Embryonic facial prominence (tissue), 1 donor: ENCODE data around the gene TXNDC15.
"Not testable (repeated sequence)": the region's sequence is repeated elsewhere in the genome, so short reads cannot be mapped to it uniquely, and the experiment has no call there.

ENCODE experiments used
- DNase-seq: peaks from one replicate; pipeline ENCODE4 v3.0.0-alpha.2; 2016; ENCODE audit errors: extremely low spot score

The TXNDC15 gene

GRCh38 chr5:134877159-134877558 lies 3.0 kb downstream of the TXNDC15 start:
- no peak for DNase-seq

- DNase-seq: no peak
Observed at GRCh38 chr5:134878403-134878802, 4.2 kb downstream of the TXNDC15 start.

GRCh38 chr5:134879456-134879855 lies 5.3 kb downstream of the TXNDC15 start:
- DNase-seq: no peak

GRCh38 chr5:134880937-134881336 lies 6.8 kb downstream of the TXNDC15 start:
- DNase-seq: not testable (repeated sequence)

- not testable (repeated sequence) for DNase-seq
Observed at GRCh38 chr5:134881711-134882110, 7.5 kb downstream of the TXNDC15 start.

GRCh38 chr5:134887593-134888159 lies 13.5 kb downstream of the TXNDC15 start:
- DNase-seq: no peak

- no peak for DNase-seq
Observed at GRCh38 chr5:134889335-134889734, 15.2 kb downstream of the TXNDC15 start.

- no peak for DNase-seq
Observed at GRCh38 chr5:134891473-134891872, 17.3 kb downstream of the TXNDC15 start.

GRCh38 chr5:134892282-134892681 lies 18.1 kb downstream of the TXNDC15 start:
- DNase-seq: no peak

GRCh38 chr5:134892926-134893325 lies 18.8 kb downstream of the TXNDC15 start:
- DNase-seq: no peak

- DNase-seq: no peak
Observed at GRCh38 chr5:134893748-134894505, 19.8 kb downstream of the TXNDC15 start.

GRCh38 chr5:134902071-134902801 lies 28.1 kb downstream of the TXNDC15 start:
- no peak for DNase-seq

- DNase-seq: peak; percentile 61
Observed at GRCh38 chr5:134904610-134905245, 30.6 kb downstream of the TXNDC15 start, which contains the start of gene PCBD2. Gene PCBD2, plus strand, starts transcription at chr5:134905131. Its CDS starts 9 bp downstream, at chr5:134905140.

- peak; percentile 60 for DNase-seq
Observed at GRCh38 chr5:134905246-134905996, 31.2 kb downstream of the TXNDC15 start.

- no peak for DNase-seq
Observed at GRCh38 chr5:134906811-134907210, 32.6 kb downstream of the TXNDC15 start.

- not testable (repeated sequence) for DNase-seq
Observed at GRCh38 chr5:134910752-134911151, 36.6 kb downstream of the TXNDC15 start.

- DNase-seq: no peak
Observed at GRCh38 chr5:134911285-134912206, 37.4 kb downstream of the TXNDC15 start.

- DNase-seq: no peak
Observed at GRCh38 chr5:134913254-134913653, 39.1 kb downstream of the TXNDC15 start.

GRCh38 chr5:134913795-134914194 lies 39.6 kb downstream of the TXNDC15 start:
- DNase-seq: no peak

GRCh38 chr5:134917070-134917815 lies 43.1 kb downstream of the TXNDC15 start:
- DNase-seq: no peak
